Lower lobe of right lung (tissue), 2 donors: ENCODE data around the gene PTS. TPM values are rescaled to one million over a fixed set of nuclear protein-coding genes. Genes with fewer than 3 reads are reported as not detected.

ENCODE experiments used
- ATAC-seq, 2 donors: fragments of 200-7000 bp; cut with Tn5 transposase; one replicate each; pipeline ENCODE4 v1.9.1; 2020 to 2022; ENCODE audit warnings: mild to moderate bottlenecking in 2 of 2, moderate library complexity in 2 of 2
- DNase-seq: peaks from one replicate; pipeline ENCODE4 v3.0.0-alpha.2; 2020
- H3K27ac ChIP-seq: fragments of 200-600 bp; one replicate; pipeline ENCODE4 v1.8.0; 2022
- H3K27me3 ChIP-seq: fragments of 200-600 bp; one replicate; pipeline ENCODE4 v1.8.0; 2022; ENCODE audit warnings: low read depth
- H3K36me3 ChIP-seq: fragments of 200-600 bp; one replicate; pipeline ENCODE4 v1.8.0; 2022; ENCODE audit warnings: mild to moderate bottlenecking
- H3K4me1 ChIP-seq: fragments of 200-600 bp; one replicate; pipeline ENCODE4 v1.8.0; 2022
- H3K4me3 ChIP-seq: fragments of 200-600 bp; one replicate; pipeline ENCODE4 v1.8.0; 2022; ENCODE audit warnings: mild to moderate bottlenecking
- H3K9me3 ChIP-seq: fragments of 200-600 bp; one replicate; pipeline ENCODE4 v1.8.0; 2022
- intact Hi-C: fragments of 100-400 bp; cut with DNase I; formaldehyde crosslinking; loops from one replicate; pipeline ENCODE4 v1.11.0; 2022
- total RNA-seq: library from RNA; stranded (reverse); fragmentation: NEBNext Ultra II Directional; extraction: Animal tissue kit (Norgen Biotek cat#: 25700); gene quantifications from one replicate; pipeline ENCODE4 v1.2.1, GENCODE V29; 2021
- TF ChIP-seq, protein P1 (sequence below): fragments of 200-600 bp; IDR thresholded peaks from one replicate; pipeline ENCODE4 v1.8.0; 2022; ENCODE audit warnings: antibody characterized with exemption, mild to moderate bottlenecking
- donor health status: DM: no; HTN: yes; CAD: no; lungs with severe emphysema.

The PTS gene
- total RNA-seq, 1 donor from 2014 or later = 22.8 TPM

DNA sequence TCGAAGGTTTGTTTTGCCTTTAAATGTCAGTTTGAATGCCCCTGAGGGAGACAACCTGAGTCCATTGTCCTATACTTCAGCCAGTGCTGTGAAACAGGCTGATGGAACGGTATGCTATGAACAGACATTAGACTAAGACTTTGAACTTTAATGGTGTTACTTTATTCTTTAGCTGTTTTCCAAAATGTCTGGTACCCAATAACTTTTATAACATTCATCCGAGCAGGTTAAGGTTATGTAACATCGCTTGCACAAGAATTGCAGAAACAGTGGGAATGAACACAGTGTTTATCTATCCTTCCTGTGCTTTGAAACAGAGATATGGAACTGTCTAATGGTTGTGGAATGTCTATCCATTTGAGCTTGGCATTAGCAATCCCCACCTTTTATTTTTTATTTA, 12.5 kb upstream of the PTS start:
- intact Hi-C loops = no loop called here
- ATAC-seq (no peak), DNase-seq (no peak)
- TF ChIP-seq, protein P1, sequence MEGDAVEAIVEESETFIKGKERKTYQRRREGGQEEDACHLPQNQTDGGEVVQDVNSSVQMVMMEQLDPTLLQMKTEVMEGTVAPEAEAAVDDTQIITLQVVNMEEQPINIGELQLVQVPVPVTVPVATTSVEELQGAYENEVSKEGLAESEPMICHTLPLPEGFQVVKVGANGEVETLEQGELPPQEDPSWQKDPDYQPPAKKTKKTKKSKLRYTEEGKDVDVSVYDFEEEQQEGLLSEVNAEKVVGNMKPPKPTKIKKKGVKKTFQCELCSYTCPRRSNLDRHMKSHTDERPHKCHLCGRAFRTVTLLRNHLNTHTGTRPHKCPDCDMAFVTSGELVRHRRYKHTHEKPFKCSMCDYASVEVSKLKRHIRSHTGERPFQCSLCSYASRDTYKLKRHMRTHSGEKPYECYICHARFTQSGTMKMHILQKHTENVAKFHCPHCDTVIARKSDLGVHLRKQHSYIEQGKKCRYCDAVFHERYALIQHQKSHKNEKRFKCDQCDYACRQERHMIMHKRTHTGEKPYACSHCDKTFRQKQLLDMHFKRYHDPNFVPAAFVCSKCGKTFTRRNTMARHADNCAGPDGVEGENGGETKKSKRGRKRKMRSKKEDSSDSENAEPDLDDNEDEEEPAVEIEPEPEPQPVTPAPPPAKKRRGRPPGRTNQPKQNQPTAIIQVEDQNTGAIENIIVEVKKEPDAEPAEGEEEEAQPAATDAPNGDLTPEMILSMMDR = no peak
- Histone ChIP-seq H3K36me3 (no peaks in the 10 kb centered on the region), H3K9me3 (no peaks in the 10 kb centered on the region), H3K4me1 (no peaks in the 10 kb centered on the region), H3K27ac (no peak overlapping the region), H3K27me3 (no peaks in the 10 kb centered on the region), H3K4me3 (no peak overlapping the region)

DNA sequence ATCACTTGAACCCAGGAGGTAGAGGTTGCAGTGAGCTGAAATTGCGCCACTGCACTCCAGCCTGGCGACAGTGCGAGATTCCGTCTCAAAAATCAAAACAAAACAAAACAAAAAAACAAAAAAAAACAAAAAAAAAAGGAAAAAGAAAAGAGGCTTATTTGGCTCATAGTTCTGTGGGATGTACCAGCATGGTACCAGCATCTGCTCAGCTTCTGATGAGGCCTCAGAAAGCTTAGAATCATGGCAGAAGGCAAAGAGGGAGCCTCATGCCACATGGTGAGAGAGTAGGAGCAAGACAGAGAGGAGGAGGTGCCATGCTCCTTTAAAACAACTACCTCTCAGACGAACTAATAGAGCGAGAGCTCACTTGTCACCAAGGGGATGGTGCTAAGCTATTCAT, 10.6 kb upstream of the PTS start:
- TF ChIP-seq, protein P1 = no peak
- no peaks in the 10 kb centered on the region for H3K9me3 ChIP-seq
- ATAC-seq = no peak
- no peak overlapping the region for H3K27ac ChIP-seq
- no peaks in the 10 kb centered on the region for H3K27me3 ChIP-seq
- H3K4me1 ChIP-seq = peaks cover 3% of the 10 kb centered on the region
- H3K4me3 ChIP-seq = no peak overlapping the region
- intact Hi-C loops = no loop called here
- H3K36me3 ChIP-seq = no peaks in the 10 kb centered on the region
- DNase-seq = no peak

DNA sequence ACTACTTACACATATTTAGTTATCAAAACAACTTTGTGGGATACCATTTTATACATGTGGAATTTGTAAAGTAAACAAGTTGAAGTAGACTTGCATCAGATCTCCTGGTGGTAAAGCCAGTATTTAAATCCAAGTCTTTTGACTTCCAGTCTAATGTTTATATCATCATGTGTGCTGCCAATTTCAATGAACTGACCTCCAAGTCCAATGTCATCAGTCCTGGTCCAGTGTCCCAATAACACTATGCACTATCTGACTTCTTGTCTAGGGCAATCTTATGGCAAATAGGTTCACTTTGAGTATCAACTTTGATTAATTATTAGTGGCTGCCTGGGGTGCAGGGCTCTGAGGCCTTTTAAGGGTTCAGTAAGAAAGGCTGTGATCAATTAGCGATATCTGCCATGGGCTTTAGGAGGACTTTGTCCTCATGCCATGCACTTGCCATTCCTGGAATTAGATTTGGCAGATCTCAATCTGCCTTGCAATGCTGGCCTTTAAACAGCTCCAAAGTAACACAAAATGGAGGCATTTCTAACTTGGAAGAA, 9.6 kb upstream of the PTS start:
- intact Hi-C loops = no loop called here
- ATAC-seq (no peak), DNase-seq (no peak)
- Histone ChIP-seq H3K27ac (no peak overlapping the region), H3K27me3 (no peaks in the 10 kb centered on the region), H3K4me1 (peaks cover 10% of the 10 kb centered on the region), H3K4me3 (no peak overlapping the region), H3K9me3 (no peaks in the 10 kb centered on the region), H3K36me3 (no peaks in the 10 kb centered on the region)
- TF ChIP-seq, protein P1 = no peak

DNA sequence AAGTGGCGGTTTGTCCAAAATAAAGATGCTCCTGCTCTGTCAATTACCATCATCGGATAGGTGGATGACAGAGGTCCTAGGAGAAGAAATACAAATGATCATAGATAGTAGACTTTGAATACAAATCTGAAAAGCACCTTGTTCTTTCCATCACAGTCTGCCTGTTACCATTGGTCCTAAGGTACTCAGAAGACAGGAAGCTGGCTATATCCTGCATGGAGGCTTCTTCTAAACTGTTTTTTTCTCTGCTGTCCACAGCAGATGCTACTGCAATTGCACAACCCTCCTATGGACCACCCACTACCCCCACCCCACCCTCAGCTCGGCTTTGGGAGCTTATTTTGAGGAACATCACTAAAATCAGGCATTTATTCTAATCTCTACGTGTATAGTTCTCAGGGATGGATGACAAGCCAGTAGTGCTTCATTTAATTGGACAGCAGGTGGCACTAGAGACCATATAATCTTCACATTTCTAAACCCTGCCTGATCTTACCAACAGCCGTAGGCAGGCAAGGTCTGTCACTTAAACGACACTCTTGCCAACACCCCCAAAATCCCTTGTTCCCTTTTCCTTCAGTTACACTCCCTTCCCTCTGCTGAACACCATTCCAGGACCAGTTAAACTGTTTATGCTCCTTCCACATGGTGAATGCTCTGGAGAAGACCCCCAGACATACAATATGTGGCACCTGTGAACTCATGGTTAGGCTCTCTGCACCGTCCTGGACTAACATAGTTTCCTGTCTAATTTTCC, 6.6 kb upstream of the PTS start:
- Histone ChIP-seq H3K27me3 (no peaks in the 10 kb centered on the region), H3K4me3 (no peak overlapping the region), H3K9me3 (no peaks in the 10 kb centered on the region), H3K27ac (no peak overlapping the region), H3K4me1 (peaks cover 10% of the 10 kb centered on the region), H3K36me3 (no peaks in the 10 kb centered on the region)
- TF ChIP-seq, protein P1 = peak; percentile 79
- ATAC-seq (peak; percentile 94), DNase-seq (no peak)
- intact Hi-C loops = loop anchor here (2.0 kb wide), 1 partner anchor 61 kb away; no protein-coding TSS in a partner anchor

DNA sequence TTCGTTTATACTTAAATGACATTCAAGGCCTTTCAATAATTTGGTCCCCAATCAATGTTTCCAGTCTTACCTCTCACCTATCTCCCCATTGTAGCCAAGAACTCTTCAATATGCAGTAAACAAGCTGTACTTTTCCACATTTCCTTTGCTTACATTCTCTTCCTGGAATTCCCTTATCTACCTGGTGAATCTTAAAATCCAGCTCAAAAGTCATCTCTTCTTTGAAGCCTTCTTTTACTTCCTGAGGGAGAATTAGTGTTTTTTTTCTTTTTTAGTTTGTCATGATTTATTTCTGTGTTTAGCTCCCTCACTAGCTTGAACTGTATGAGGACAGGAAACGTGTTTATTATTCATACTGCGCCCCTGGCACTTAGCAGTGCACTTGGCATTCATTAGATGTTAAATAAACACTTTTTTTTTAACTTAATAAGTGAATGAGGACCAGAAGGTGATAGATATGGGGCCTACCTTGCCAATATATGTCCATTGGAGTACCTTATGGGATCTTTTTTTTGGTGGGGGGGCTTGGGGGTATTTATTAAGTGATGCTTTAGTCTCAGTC, 4.9 kb upstream of the PTS start:
- H3K27me3 ChIP-seq = no peaks in the 10 kb centered on the region
- no peaks in the 10 kb centered on the region for H3K36me3 ChIP-seq
- intact Hi-C loops = loop anchor here (2.0 kb wide), 1 partner anchor 59 kb away; no protein-coding TSS in a partner anchor
- H3K4me3 ChIP-seq = no peak overlapping the region
- peak overlapping the region; percentile 25 for H3K27ac ChIP-seq
- no peak for ATAC-seq
- DNase-seq = no peak
- H3K4me1 ChIP-seq = peaks cover 10% of the 10 kb centered on the region
- TF ChIP-seq, protein P1 = no peak
- H3K9me3 ChIP-seq = no peaks in the 10 kb centered on the region
